Measurements from ENCODE around the gene COPZ1.

DNA sequence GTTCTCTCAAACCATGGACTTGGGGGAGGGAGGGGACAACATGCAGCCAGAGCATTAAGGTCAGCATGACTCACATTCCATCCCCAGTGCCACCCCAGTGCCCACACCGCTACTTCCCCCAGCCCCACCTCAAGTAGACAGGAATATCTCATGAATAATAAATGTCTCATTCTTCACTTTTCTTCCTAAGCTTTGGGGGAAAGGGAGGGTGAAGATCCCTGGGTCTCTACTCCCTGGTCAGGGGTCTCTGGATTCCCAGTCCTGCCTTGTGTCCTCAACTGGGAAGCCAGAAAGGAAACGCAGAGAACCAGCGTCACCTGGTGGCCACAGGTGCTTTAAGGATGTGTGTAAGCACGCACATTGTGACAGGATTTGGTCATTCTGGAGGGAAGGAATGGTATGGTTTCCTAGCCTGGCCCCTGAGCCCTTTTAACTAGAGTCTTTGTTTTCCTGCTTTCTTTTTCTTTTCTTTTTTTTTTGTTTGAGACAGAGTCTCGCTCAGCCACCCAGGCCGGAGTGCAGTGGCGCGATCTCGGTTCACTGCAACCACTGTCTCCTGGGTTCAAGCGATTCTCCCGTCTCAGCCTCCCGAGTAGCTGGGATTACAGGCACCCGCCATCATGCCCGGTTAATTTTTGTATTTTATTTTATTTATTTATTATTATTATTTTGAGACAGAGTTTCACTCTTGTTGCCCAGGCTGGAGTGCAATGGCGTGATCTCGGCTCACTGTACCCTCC lies 36.0 kb downstream of the COPZ1 start:
- TF ChIP-seq, protein P1, sequence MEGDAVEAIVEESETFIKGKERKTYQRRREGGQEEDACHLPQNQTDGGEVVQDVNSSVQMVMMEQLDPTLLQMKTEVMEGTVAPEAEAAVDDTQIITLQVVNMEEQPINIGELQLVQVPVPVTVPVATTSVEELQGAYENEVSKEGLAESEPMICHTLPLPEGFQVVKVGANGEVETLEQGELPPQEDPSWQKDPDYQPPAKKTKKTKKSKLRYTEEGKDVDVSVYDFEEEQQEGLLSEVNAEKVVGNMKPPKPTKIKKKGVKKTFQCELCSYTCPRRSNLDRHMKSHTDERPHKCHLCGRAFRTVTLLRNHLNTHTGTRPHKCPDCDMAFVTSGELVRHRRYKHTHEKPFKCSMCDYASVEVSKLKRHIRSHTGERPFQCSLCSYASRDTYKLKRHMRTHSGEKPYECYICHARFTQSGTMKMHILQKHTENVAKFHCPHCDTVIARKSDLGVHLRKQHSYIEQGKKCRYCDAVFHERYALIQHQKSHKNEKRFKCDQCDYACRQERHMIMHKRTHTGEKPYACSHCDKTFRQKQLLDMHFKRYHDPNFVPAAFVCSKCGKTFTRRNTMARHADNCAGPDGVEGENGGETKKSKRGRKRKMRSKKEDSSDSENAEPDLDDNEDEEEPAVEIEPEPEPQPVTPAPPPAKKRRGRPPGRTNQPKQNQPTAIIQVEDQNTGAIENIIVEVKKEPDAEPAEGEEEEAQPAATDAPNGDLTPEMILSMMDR (IDR thresholded peaks at IDR 0.05): peak; percentile 70 to 99 (median 88)
- TF ChIP-seq POLR2A (IDR thresholded peaks at IDR 0.05): no peak

All from thyroid gland (tissue), 4 donors.